GM12892 (cell line): ENCODE measurements around the gene EPB41L4A.

Source experiments
- POLR2AphosphoS5 ChIP-seq: IDR thresholded peaks from 2 replicates; pipeline ENCODE4 v1.6.1; 2011; ENCODE audit warnings: low read depth, low read length, control low read depth
- TAF1 ChIP-seq: IDR thresholded peaks from 2 replicates; pipeline ENCODE4 v1.6.1; 2011; ENCODE audit warnings: low read depth, mild to moderate bottlenecking, control low read depth, low read length, borderline replicate concordance

GRCh38 chr5:112263469-112263868, 155.6 kb downstream of the EPB41L4A start:
- TF ChIP-seq TAF1 (no peak), POLR2AphosphoS5 (no peak)
